Measurements from ENCODE around the gene CDON. TPM values are rescaled to one million over a fixed set of nuclear protein-coding genes. Genes with fewer than 3 reads are reported as not detected.

The CDON gene
- total RNA-seq, 1 experiment from 2014 or later, result 17.2 TPM

GRCh38 chr11:125955856-125956255 is 106.8 kb downstream of the CDON start:
- no peak overlapping the region for H3K4me2 ChIP-seq (ENCODE audit: insufficient read depth, insufficient read length, low read length)
- H3K79me1 ChIP-seq (ENCODE audit: insufficient read depth, low read depth, low read length, poor library complexity, severe bottlenecking), result no peaks in the 10 kb centered on the region
- H3K27me3 ChIP-seq (ENCODE audit: insufficient read depth, low read length), result no peaks in the 10 kb centered on the region
- H4K20me1 ChIP-seq (ENCODE audit: control insufficient read depth, insufficient read depth, insufficient read length), result no peaks in the 10 kb centered on the region
- no peaks in the 10 kb centered on the region for H3K4me1 ChIP-seq (ENCODE audit: insufficient read depth, low read length)
- H2BK15ac ChIP-seq (ENCODE audit: low read depth, low read length), result no peak overlapping the region
- peaks cover 13 to 20% of the 10 kb centered on the region in 2 experiments for H3K4me1 Mint-ChIP-seq
- no peaks in the 10 kb centered on the region for H3K27me3 Mint-ChIP-seq (ENCODE audit: low read depth)
- WGBS (ENCODE audit: extremely low coverage, insufficient read length, low lambda C conversion rate), result no CpG with 5 or more reads among the region's 2 CpGs
- no peaks in the 10 kb centered on the region for H3K9me3 Mint-ChIP-seq
- H3K56ac ChIP-seq (ENCODE audit: insufficient read length, low read depth, low read length), result no peak overlapping the region
- H2AFZ ChIP-seq (ENCODE audit: low read length), result no peak overlapping the region
- H3K36me3 Mint-ChIP-seq (ENCODE audit: insufficient read depth in 1 of 3, low read depth in 3 of 3), result peaks cover 0 to 20% (median 2%) of the 10 kb centered on the region in 3 experiments; a peak in 4 of 7 replicates
- no peak overlapping the region for H3K27ac Mint-ChIP-seq
- no peak overlapping the region for H3K9ac ChIP-seq (ENCODE audit: extremely low read depth, insufficient read length, low read length)
- no peak overlapping the region for H3K14ac ChIP-seq (ENCODE audit: insufficient read depth, low read length)
- H2BK120ac ChIP-seq (ENCODE audit: low read depth, low read length, poor library complexity, severe bottlenecking), result no peak overlapping the region
- no peak overlapping the region for H3K4me3 Mint-ChIP-seq
- H2BK5ac ChIP-seq (ENCODE audit: insufficient read length, low read length), result no peak overlapping the region
- DNase-seq, result no peak
- TF ChIP-seq CTCF (conservative IDR thresholded peaks at IDR 0.05), result no peak
- no peak overlapping the region for H3K18ac ChIP-seq (ENCODE audit: insufficient read length, low read depth, low read length)
- H3T11ph ChIP-seq (ENCODE audit: low read length), result no peak overlapping the region
- no peak overlapping the region for H3K23ac ChIP-seq (ENCODE audit: insufficient read length, low read depth, low read length)
- no peak overlapping the region for H4K5ac ChIP-seq (ENCODE audit: insufficient read length, low read depth, low read length)
- H4K8ac ChIP-seq (replicated peaks; ENCODE audit: insufficient read length, low read depth, low read length), result no peak overlapping the region
- no peak overlapping the region for H3K4ac ChIP-seq (ENCODE audit: low read depth, low read length)
- H4K91ac ChIP-seq (ENCODE audit: insufficient read length, low read depth, low read length), result no peak overlapping the region
- H2BK20ac ChIP-seq (ENCODE audit: low read depth, low read length, poor library complexity, severe bottlenecking), result no peak overlapping the region
- no peak overlapping the region for H3K27ac ChIP-seq (ENCODE audit: insufficient read length, low read depth, low read length)
- H2BK12ac ChIP-seq (ENCODE audit: insufficient read length, low read depth, low read length), result no peak overlapping the region
- no peaks in the 10 kb centered on the region for H3K79me2 ChIP-seq (ENCODE audit: insufficient read depth, low read length)
- H3K9me3 ChIP-seq (ENCODE audit: control insufficient read depth, low read depth, low read length), result no peaks in the 10 kb centered on the region
- no peak overlapping the region for H2AK5ac ChIP-seq (ENCODE audit: insufficient read length, low read length)
- no peaks in the 10 kb centered on the region for H3K23me2 ChIP-seq (ENCODE audit: insufficient read length, low read depth, low read length, poor library complexity, severe bottlenecking)

Data from H9 (cell line).